WI38 (cell line): ENCODE results near the gene RNF224.
A peak's percentile ranks its signal among the peaks of the same experiment; 100 is the strongest.

Experiments
- H3K4me3 ChIP-seq: 2 replicates; pipeline ENCODE4 v1.5.1; 2011; ENCODE audit warnings: low read depth, mild to moderate bottlenecking, control low read depth, low read length
- TF ChIP-seq, protein P1 (sequence below): IDR thresholded peaks from 2 replicates; pipeline ENCODE4 v1.5.1; 2012; ENCODE audit warnings: low read depth, mild to moderate bottlenecking, control low read depth, low read length

RNF224 gene

DNA sequence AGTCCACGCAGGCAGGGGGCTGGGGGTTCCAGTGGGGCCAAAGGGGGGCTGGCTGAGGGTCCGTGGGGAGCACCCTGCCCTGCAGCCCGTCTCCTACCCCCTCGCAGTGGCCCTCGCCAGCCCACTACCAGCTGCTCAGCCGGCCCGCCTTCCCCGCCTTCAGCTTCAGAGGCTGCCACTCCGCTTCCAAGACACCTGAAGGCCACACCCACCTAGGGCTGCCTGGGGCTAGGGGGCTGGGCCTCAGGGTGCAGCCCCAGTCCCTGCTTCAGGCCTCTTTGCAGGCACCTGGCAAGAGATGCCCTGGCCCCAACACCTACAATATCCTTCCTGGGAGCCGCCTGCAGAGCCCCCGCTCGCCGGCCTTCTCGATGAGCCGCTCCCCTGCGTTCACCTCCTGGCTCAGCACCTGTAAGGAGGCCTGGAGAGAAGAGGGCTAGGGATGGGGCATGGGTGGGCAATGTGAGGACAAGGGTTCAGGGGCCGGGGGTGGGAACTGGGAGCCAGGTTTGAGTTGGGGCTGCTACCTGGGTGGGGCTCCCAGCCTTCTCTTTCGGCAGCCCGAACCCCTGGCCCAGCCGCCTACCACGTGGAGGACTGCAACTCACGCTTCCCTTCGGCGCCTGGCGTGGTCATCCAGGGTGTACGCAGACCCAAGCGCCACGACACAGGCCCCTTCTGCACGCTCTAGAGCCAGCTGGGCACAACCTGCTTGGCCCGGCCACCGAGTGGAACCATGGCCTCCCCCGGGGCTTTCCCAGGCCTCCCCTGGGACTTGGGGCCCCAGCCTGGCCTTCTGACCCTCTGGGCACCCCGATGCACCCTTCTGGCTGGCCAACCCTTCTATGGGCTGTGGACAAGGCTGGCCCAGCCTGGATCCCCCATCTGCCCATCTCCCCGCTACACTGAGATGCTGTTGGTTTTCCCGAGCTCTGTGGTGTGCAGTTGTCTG, 25.5 kb downstream of the RNF224 start:
- TF ChIP-seq, protein P1, sequence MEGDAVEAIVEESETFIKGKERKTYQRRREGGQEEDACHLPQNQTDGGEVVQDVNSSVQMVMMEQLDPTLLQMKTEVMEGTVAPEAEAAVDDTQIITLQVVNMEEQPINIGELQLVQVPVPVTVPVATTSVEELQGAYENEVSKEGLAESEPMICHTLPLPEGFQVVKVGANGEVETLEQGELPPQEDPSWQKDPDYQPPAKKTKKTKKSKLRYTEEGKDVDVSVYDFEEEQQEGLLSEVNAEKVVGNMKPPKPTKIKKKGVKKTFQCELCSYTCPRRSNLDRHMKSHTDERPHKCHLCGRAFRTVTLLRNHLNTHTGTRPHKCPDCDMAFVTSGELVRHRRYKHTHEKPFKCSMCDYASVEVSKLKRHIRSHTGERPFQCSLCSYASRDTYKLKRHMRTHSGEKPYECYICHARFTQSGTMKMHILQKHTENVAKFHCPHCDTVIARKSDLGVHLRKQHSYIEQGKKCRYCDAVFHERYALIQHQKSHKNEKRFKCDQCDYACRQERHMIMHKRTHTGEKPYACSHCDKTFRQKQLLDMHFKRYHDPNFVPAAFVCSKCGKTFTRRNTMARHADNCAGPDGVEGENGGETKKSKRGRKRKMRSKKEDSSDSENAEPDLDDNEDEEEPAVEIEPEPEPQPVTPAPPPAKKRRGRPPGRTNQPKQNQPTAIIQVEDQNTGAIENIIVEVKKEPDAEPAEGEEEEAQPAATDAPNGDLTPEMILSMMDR, result no peak
- no peak overlapping the region for H3K4me3 ChIP-seq

DNA sequence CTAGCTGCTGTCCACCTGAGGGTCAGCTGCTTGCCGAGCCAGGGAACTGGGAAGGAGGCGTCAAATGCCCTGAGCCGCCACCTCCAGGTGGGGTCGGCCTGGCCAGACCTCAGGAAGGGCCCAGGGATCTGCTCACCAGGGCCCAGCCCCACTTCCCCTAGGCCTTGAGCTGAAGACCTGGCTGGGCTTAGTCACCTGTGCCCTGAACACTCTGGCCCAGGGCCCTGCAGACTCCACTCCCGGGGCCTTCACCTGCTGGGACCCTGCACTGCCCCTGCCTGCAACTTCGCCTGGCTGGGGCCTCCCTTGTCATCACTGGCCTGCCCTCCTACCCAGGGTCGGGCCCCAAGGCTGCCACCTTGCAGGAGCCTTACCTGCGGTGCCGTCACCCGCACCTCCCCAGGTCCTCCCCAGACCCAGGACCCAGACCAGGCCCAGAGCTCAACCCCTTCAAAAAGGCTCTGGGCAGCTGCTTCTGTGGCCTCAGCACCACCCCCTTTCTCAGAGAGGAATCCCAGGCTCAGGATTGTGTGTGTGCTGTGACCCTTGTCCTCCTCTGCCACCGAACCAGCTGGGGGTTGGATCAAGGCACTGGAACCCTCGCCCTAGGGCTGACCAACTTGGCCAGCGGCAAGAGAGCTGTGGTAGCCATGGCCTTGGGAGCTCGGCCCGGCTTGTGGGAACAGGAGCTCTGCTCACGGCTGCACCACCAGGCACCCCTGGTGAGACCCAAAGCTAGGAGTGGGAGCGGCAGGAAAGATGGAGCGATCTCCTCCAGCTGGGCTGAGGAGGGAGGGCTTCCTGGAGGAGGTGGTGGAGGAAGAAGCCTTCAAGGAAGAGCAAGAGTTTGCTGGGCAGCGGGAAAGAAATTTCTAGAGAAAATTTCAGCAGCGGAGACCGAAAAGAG, 26.7 kb downstream of the RNF224 start:
- peak overlapping the region; percentile 93 for H3K4me3 ChIP-seq
- TF ChIP-seq, protein P1, result no peak

GRCh38 chr9:137254624-137255447, 27.5 kb downstream of the RNF224 start, which contains the start of gene NELFB:
Gene NELFB, plus strand, starts transcription at chr9:137255327.
- TF ChIP-seq, protein P1, result no peak
- peak within 1 kb of the TSS; percentile 93 for H3K4me3 ChIP-seq

GRCh38 chr9:137255448-137256114, 28.3 kb downstream of the RNF224 start:
- H3K4me3 ChIP-seq, result peak overlapping the region; percentile 93
- TF ChIP-seq, protein P1, result no peak

DNA sequence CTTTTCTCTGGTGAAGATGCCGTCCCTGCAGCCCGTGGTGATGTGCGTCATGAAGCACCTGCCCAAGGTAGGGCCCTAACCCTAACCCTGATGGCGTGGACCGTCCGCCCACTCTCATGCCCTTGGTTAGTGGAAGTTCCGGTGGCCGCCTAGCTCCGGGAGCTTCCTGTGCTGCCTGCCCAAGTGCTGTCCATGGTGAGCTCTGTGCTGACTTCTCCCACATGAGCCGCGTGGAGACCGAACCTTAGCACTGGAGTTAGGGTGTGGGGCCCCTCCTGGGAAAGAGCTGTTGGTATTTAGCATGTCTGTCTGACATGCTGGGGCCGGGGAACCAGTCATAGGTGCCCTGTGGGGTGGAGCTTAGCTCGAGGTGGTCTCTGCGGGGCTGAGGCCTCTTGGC, 29.1 kb downstream of the RNF224 start:
- TF ChIP-seq, protein P1, result no peak
- H3K4me3 ChIP-seq, result peak overlapping the region; percentile 93

GRCh38 chr9:137256856-137257255, 29.6 kb downstream of the RNF224 start:
- TF ChIP-seq, protein P1, result no peak
- peak overlapping the region; percentile 93 for H3K4me3 ChIP-seq
